ENCODE results near the gene FAM162A.
"Not testable (repeated sequence)": the region's sequence is repeated elsewhere in the genome, so short reads cannot be mapped to it uniquely, and the experiment has no call there.

FAM162A gene

GRCh38 chr3:122421101-122421500, 37.1 kb downstream of the FAM162A start:
- DNase-seq (ENCODE audit: low spot score) = no peak

GRCh38 chr3:122421836-122422235, 37.9 kb downstream of the FAM162A start:
- DNase-seq (ENCODE audit: low spot score) = no peak

GRCh38 chr3:122427857-122428471, 44.0 kb downstream of the FAM162A start:
- no peak for DNase-seq (ENCODE audit: low spot score)

GRCh38 chr3:122430371-122430770, 46.4 kb downstream of the FAM162A start:
- DNase-seq (ENCODE audit: low spot score) = no peak

GRCh38 chr3:122435950-122436349, 52.0 kb downstream of the FAM162A start:
- DNase-seq (ENCODE audit: low spot score) = no peak

- no peak for DNase-seq (ENCODE audit: low spot score)
Observed at GRCh38 chr3:122443090-122443489, 59.1 kb downstream of the FAM162A start.

GRCh38 chr3:122443762-122444490, 59.9 kb downstream of the FAM162A start:
- DNase-seq (ENCODE audit: low spot score) = not testable (repeated sequence)

GRCh38 chr3:122444491-122444887, 60.5 kb downstream of the FAM162A start:
- not testable (repeated sequence) for DNase-seq (ENCODE audit: low spot score)

- DNase-seq (ENCODE audit: low spot score) = not testable (repeated sequence)
Observed at GRCh38 chr3:122448218-122448617, 64.2 kb downstream of the FAM162A start.

- DNase-seq (ENCODE audit: low spot score) = no peak
Observed at GRCh38 chr3:122451371-122451770, 67.4 kb downstream of the FAM162A start.

GRCh38 chr3:122456074-122456473, 72.1 kb downstream of the FAM162A start:
- no peak for DNase-seq (ENCODE audit: low spot score)

- DNase-seq (ENCODE audit: low spot score) = no peak
Observed at GRCh38 chr3:122457706-122458105, 73.7 kb downstream of the FAM162A start.

GRCh38 chr3:122458992-122459391, 75.0 kb downstream of the FAM162A start:
- DNase-seq (ENCODE audit: low spot score) = no peak

GRCh38 chr3:122461806-122462205, 77.8 kb downstream of the FAM162A start:
- DNase-seq (ENCODE audit: low spot score) = no peak
